ENCODE measurements around the gene NOPCHAP1. TPM values are rescaled to one million over a fixed set of nuclear protein-coding genes. Genes with fewer than 3 reads are reported as not detected.

NOPCHAP1 gene, protein sequence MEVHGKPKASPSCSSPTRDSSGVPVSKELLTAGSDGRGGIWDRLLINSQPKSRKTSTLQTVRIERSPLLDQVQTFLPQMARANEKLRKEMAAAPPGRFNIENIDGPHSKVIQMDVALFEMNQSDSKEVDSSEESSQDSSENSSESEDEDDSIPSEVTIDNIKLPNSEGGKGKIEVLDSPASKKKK
- polyA plus RNA-seq: 7.9 to 16.7 TPM (median 9.2 TPM) in 3 replicates
- polyA plus RNA-seq (2011; ENCODE audit: low read depth): 35.8 TPM
- 9.3 and 9.6 TPM in 2 replicates for polyA plus RNA-seq (2011; cell fraction: cytosol; rRNA removed)
- polyA plus RNA-seq (2011; cell fraction: nucleus; rRNA removed): 5.6 TPM in 2 replicates
- 14.8 and 27.2 TPM in 2 replicates for polyA plus RNA-seq (2012; ENCODE audit: low replicate concordance)
- 1.8 to 5.9 TPM (median 5.0 TPM) in 3 replicates for polyA minus RNA-seq
- polyA minus RNA-seq (2011; cell fraction: cytosol; rRNA and poly(A)+ RNA removed): 9.8 TPM
- 4.7 and 7.5 TPM in 2 replicates for polyA minus RNA-seq (2011; cell fraction: nucleus; rRNA and poly(A)+ RNA removed)

DNA sequence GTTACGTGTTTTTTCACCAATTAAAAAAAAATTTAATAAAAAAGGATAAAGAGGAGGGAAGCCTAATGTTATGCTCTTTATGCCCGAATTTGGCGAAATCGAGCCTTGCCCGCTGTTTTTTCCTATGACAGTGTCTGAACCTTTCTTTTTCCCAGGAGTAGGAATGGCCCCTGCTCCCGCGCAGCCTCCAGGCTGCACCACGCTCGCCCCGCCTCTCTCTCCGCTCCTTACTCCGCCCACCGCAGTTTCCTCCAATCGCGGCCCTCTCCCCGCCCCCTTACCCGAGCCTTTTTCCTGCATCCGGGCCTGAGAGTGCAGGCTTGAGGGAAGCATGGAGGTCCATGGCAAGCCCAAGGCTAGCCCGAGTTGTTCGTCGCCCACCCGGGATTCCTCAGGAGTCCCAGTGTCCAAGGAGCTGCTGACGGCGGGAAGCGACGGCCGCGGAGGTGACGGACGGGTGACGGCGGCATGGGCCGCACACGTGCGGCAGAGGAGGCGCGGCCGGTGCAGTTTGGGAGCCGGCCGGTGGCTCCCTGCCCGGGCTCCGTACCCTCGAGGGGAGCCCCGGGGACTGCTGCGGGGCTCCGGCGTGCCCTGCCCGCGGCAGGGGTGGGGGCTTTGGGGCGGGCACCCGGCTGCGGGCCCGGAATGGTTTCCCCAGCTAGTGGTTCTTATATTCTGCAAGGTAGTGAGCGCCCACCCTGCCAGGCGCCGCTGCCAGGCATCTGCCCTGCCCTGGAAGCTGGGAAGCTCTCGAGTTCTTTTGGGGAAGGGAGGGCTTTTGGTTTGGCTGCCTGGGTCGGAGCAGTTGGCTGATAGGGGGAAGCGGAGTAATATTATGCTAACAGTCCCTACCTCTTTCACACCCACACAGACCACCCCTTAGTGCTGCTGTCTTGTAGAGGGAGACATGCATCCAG lies at the start of gene NOPCHAP1:
Gene NOPCHAP1, plus strand, starts transcription at position 295 of the 920 bp plus-strand sequence. Its CDS starts 37 bp downstream, at position 332.
- TF ChIP-seq EZH2 (IDR thresholded peaks at IDR 0.05; ENCODE audit: low read length): no peak
- TF ChIP-seq, protein P1, sequence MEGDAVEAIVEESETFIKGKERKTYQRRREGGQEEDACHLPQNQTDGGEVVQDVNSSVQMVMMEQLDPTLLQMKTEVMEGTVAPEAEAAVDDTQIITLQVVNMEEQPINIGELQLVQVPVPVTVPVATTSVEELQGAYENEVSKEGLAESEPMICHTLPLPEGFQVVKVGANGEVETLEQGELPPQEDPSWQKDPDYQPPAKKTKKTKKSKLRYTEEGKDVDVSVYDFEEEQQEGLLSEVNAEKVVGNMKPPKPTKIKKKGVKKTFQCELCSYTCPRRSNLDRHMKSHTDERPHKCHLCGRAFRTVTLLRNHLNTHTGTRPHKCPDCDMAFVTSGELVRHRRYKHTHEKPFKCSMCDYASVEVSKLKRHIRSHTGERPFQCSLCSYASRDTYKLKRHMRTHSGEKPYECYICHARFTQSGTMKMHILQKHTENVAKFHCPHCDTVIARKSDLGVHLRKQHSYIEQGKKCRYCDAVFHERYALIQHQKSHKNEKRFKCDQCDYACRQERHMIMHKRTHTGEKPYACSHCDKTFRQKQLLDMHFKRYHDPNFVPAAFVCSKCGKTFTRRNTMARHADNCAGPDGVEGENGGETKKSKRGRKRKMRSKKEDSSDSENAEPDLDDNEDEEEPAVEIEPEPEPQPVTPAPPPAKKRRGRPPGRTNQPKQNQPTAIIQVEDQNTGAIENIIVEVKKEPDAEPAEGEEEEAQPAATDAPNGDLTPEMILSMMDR (optimal IDR thresholded peaks at IDR 0.05 in 1 of 3, IDR thresholded peaks at IDR 0.05 in 1 of 3, conservative IDR thresholded peaks at IDR 0.05 in 1 of 3; ENCODE audit: extremely low read depth in 1 of 3, insufficient read depth in 2 of 3, low read length in 3 of 3): no peak
- Histone ChIP-seq H3K4me1 (ENCODE audit: control insufficient read depth, extremely low read depth, insufficient read depth, low read length) (peaks cover 13% of the 10 kb centered on the region), H3K4me3 (ENCODE audit: control insufficient read depth in 2 of 3, extremely low read depth in 1 of 3, insufficient read depth in 2 of 3, low read depth in 1 of 3, low read length in 3 of 3) (peak within 1 kb of the TSS; percentile 84 to 93 (median 93)), H3K27me3 (ENCODE audit: control insufficient read depth, extremely low read depth, insufficient read depth, low read length) (no peaks in the 10 kb centered on the region), H4K20me1 (ENCODE audit: control insufficient read depth, extremely low read depth, insufficient read depth, low read length) (no peaks in the 10 kb centered on the region), H3K9ac (ENCODE audit: control insufficient read depth, extremely low read depth, insufficient read depth, low read length) (peak within 1 kb of the TSS; percentile 86), H2AFZ (ENCODE audit: control insufficient read depth, low read length) (peak within 1 kb of the TSS; percentile 97), H3K9me1 (ENCODE audit: control insufficient read depth, extremely low read depth, insufficient read depth, low read length) (peaks cover 2% of the 10 kb centered on the region), H3K9me3 (ENCODE audit: control insufficient read depth, low read depth, low read length) (no peaks in the 10 kb centered on the region), H3K4me2 (ENCODE audit: control insufficient read depth, extremely low read depth, insufficient read depth, low read depth, low read length) (peak within 1 kb of the TSS; percentile 99), H3K79me2 (ENCODE audit: control insufficient read depth, insufficient read depth, low read length) (peaks cover 37% of the 10 kb centered on the region), H3K36me3 (ENCODE audit: control insufficient read depth in 2 of 2, extremely low read depth in 1 of 2, insufficient read depth in 2 of 2, low read length in 2 of 2) (no peaks in the 10 kb centered on the region), H3K27ac (ENCODE audit: control insufficient read depth, insufficient read depth, low read length) (peak within 1 kb of the TSS; percentile 64)
- dilution Hi-C loops (cut with MboI; ENCODE audit: extremely low pct_ligation_motif_present, low sequenced_read_pairs): no loop called here
- FAIRE-seq: peak; percentile 49
- DNase-seq (ENCODE audit: low read depth, low spot score): peak; percentile 5

DNA sequence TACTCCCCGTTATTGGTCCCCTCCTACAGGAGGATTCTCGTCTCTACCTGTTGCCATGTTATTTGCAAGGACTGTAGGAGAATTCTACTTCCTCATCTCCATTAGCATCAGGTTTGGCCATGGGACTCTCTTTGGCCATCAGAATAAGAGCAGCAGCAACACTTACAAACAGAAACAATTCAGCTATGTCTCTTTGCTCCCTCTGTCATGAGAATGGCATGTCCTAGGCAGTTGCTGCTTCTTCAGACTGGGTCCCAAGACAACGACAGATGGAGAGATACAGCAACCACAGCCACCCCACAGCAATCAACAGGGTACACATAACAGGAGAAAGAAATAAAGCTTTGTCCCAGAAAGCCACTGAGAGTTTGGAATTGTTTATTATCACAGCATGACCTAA lies 47.7 kb upstream of the NOPCHAP1 start:
- H3K4me1 ChIP-seq (ENCODE audit: control insufficient read depth, extremely low read depth, insufficient read depth, low read length): no peaks in the 10 kb centered on the region
- H3K9me3 ChIP-seq (ENCODE audit: control insufficient read depth, low read depth, low read length): no peaks in the 10 kb centered on the region
- DNase-seq (ENCODE audit: low read depth, low spot score) (no peak), FAIRE-seq (no peak)
- no peak overlapping the region for H3K9ac ChIP-seq (ENCODE audit: control insufficient read depth, extremely low read depth, insufficient read depth, low read length)
- H3K9me1 ChIP-seq (ENCODE audit: control insufficient read depth, extremely low read depth, insufficient read depth, low read length): no peaks in the 10 kb centered on the region
- no peak overlapping the region for H3K4me3 ChIP-seq (ENCODE audit: control insufficient read depth in 2 of 3, extremely low read depth in 1 of 3, insufficient read depth in 2 of 3, low read depth in 1 of 3, low read length in 3 of 3)
- no peaks in the 10 kb centered on the region for H3K36me3 ChIP-seq (ENCODE audit: control insufficient read depth in 2 of 2, extremely low read depth in 1 of 2, insufficient read depth in 2 of 2, low read length in 2 of 2)
- dilution Hi-C loops (cut with MboI; ENCODE audit: extremely low pct_ligation_motif_present, low sequenced_read_pairs): no loop called here
- no peaks in the 10 kb centered on the region for H3K79me2 ChIP-seq (ENCODE audit: control insufficient read depth, insufficient read depth, low read length)
- no peaks in the 10 kb centered on the region for H3K27me3 ChIP-seq (ENCODE audit: control insufficient read depth, extremely low read depth, insufficient read depth, low read length)
- H4K20me1 ChIP-seq (ENCODE audit: control insufficient read depth, extremely low read depth, insufficient read depth, low read length): no peaks in the 10 kb centered on the region
- no peak overlapping the region for H2AFZ ChIP-seq (ENCODE audit: control insufficient read depth, low read length)
- no peak overlapping the region for H3K4me2 ChIP-seq (ENCODE audit: control insufficient read depth, extremely low read depth, insufficient read depth, low read depth, low read length)
- no peak overlapping the region for H3K27ac ChIP-seq (ENCODE audit: control insufficient read depth, insufficient read depth, low read length)
- no peak for TF ChIP-seq EZH2 (IDR thresholded peaks at IDR 0.05; ENCODE audit: low read length)
- TF ChIP-seq, protein P1 (optimal IDR thresholded peaks at IDR 0.05 in 1 of 3, IDR thresholded peaks at IDR 0.05 in 1 of 3, conservative IDR thresholded peaks at IDR 0.05 in 1 of 3; ENCODE audit: extremely low read depth in 1 of 3, insufficient read depth in 2 of 3, low read length in 3 of 3): no peak

Data from keratinocyte (primary cell).